GM12878 (cell line): ENCODE measurements around the gene KCTD16. TPM values are rescaled to one million over a fixed set of nuclear protein-coding genes. Genes with fewer than 3 reads are reported as not detected.

Experiments used
- ATF2 ChIP-seq: IDR thresholded peaks from 2 replicates; pipeline ENCODE4 v1.6.1; 2012; ENCODE audit warnings: low read length, inconsistent platforms
- ATF3 ChIP-seq: IDR thresholded peaks from 2 replicates; pipeline ENCODE4 v1.6.1; 2011; ENCODE audit warnings: low read depth, mild to moderate bottlenecking, low read length, moderate library complexity, borderline replicate concordance; ENCODE audit errors: extremely low read depth
- CHD4 ChIP-seq: fragments of 200-600 bp; sonication (generic); IDR thresholded peaks from 2 replicates; pipeline ENCODE4 v1.6.1; 2016; ENCODE audit warnings: mild to moderate bottlenecking
- MEF2A ChIP-seq: IDR thresholded peaks from 2 replicates; pipeline ENCODE4 v1.6.1; 2011; ENCODE audit warnings: low read depth, mild to moderate bottlenecking, low read length, moderate library complexity; ENCODE audit not compliant: insufficient read depth
- NFYA ChIP-seq: IDR thresholded peaks from 2 replicates; pipeline ENCODE4 v1.6.1; 2011; ENCODE audit warnings: low read depth, mild to moderate bottlenecking, low read length, improper control_type of control experiment, borderline replicate concordance
- TBL1XR1 ChIP-seq: IDR thresholded peaks from 2 replicates; pipeline ENCODE4 v1.6.1; 2012; ENCODE audit warnings: low read depth, low read length, improper control_type of control experiment
- polyA plus RNA-seq, 11 experiments: library from polyadenylated mRNA; depleted of rRNA in 4 of 11; unstranded in 6 of 11; stranded (reverse) in 5 of 11; fragments of >200 nt; fragmentation: Nextera tagmentation in 4 of 11; fragmentation: Illumina TruSeq in 1 of 11; extraction: Ambion mirVana in 4 of 11; extraction: Trizol in 1 of 11; gene quantifications; 1 replicate in 1 of 11; 2 replicates in 10 of 11; pipeline versions ENCODE4 v1.2.1 to v1.2.3, GENCODE V29; 2011 to 2016; ENCODE audit warnings: inconsistent platforms in 2 of 11, missing spikeins in 2 of 11, low read depth in 1 of 11
- total RNA-seq, 4 experiments: library from RNA; depleted of rRNA in 3 of 4; stranded (reverse); fragments of >200 nt in 3 of 4; fragmentation: Illumina TruSeq in 1 of 4; extraction: Trizol in 1 of 4; gene quantifications; 2 replicates each; pipeline versions ENCODE4 v1.2.1 to v1.2.3, GENCODE V29; 2013 to 2021
- TF ChIP-seq, protein P1 (sequence below): fragments of 150-350 bp; IDR thresholded peaks from 2 replicates; pipeline ENCODE4 v1.6.1; 2016; ENCODE audit warnings: low read depth, low read length
- TF ChIP-seq, protein P2 (sequence below): IDR thresholded peaks from 2 replicates; pipeline ENCODE4 v1.6.1; 2012; ENCODE audit warnings: improper control_type of control experiment, low read depth, low read length; ENCODE audit not compliant: insufficient replicate concordance

Gene KCTD16
- total and polyA plus RNA-seq, 10 of the 15 experiments (the other 5 are each of a cell fraction or from before 2014, with no cell fraction given), result 0.03 to 0.10 (median 0.06) TPM; not detected in 3

DNA sequence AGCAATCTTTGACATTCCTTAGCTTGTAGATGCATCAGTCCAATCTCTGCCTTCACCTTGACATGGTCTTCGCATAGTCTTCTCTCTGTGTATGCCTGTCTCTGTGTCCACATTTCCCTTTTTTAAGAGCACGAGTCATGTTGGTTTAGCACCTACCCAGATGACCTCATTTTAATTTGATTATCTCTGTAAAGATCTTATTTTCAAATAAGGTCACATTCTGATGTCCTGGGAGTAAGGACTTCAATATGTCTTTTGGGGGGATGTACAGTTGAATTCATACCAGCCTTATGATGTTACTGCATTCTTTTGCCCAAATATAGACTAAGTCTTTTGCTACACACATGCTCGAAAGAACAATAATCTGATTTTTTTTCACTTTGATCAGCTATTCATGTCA is 6.9 kb downstream of the KCTD16 start (continued):
- TF ChIP-seq, protein P1, sequence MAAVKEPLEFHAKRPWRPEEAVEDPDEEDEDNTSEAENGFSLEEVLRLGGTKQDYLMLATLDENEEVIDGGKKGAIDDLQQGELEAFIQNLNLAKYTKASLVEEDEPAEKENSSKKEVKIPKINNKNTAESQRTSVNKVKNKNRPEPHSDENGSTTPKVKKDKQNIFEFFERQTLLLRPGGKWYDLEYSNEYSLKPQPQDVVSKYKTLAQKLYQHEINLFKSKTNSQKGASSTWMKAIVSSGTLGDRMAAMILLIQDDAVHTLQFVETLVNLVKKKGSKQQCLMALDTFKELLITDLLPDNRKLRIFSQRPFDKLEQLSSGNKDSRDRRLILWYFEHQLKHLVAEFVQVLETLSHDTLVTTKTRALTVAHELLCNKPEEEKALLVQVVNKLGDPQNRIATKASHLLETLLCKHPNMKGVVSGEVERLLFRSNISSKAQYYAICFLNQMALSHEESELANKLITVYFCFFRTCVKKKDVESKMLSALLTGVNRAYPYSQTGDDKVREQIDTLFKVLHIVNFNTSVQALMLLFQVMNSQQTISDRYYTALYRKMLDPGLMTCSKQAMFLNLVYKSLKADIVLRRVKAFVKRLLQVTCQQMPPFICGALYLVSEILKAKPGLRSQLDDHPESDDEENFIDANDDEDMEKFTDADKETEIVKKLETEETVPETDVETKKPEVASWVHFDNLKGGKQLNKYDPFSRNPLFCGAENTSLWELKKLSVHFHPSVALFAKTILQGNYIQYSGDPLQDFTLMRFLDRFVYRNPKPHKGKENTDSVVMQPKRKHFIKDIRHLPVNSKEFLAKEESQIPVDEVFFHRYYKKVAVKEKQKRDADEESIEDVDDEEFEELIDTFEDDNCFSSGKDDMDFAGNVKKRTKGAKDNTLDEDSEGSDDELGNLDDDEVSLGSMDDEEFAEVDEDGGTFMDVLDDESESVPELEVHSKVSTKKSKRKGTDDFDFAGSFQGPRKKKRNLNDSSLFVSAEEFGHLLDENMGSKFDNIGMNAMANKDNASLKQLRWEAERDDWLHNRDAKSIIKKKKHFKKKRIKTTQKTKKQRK, result no peak
- no peak for TF ChIP-seq NFYA
- no peak for TF ChIP-seq ATF2
- no peak for TF ChIP-seq MEF2A
- no peak for TF ChIP-seq ATF3
- TF ChIP-seq, protein P2, sequence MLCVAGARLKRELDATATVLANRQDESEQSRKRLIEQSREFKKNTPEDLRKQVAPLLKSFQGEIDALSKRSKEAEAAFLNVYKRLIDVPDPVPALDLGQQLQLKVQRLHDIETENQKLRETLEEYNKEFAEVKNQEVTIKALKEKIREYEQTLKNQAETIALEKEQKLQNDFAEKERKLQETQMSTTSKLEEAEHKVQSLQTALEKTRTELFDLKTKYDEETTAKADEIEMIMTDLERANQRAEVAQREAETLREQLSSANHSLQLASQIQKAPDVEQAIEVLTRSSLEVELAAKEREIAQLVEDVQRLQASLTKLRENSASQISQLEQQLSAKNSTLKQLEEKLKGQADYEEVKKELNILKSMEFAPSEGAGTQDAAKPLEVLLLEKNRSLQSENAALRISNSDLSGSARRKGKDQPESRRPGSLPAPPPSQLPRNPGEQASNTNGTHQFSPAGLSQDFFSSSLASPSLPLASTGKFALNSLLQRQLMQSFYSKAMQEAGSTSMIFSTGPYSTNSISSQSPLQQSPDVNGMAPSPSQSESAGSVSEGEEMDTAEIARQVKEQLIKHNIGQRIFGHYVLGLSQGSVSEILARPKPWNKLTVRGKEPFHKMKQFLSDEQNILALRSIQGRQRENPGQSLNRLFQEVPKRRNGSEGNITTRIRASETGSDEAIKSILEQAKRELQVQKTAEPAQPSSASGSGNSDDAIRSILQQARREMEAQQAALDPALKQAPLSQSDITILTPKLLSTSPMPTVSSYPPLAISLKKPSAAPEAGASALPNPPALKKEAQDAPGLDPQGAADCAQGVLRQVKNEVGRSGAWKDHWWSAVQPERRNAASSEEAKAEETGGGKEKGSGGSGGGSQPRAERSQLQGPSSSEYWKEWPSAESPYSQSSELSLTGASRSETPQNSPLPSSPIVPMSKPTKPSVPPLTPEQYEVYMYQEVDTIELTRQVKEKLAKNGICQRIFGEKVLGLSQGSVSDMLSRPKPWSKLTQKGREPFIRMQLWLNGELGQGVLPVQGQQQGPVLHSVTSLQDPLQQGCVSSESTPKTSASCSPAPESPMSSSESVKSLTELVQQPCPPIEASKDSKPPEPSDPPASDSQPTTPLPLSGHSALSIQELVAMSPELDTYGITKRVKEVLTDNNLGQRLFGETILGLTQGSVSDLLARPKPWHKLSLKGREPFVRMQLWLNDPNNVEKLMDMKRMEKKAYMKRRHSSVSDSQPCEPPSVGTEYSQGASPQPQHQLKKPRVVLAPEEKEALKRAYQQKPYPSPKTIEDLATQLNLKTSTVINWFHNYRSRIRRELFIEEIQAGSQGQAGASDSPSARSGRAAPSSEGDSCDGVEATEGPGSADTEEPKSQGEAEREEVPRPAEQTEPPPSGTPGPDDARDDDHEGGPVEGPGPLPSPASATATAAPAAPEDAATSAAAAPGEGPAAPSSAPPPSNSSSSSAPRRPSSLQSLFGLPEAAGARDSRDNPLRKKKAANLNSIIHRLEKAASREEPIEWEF, result no peak
- TF ChIP-seq TBL1XR1, result no peak
- TF ChIP-seq CHD4, result no peak
